PC-9 (cell line): Measurements from ENCODE around the gene GALT. TPM values are rescaled to one million over a fixed set of nuclear protein-coding genes. Genes with fewer than 3 reads are reported as not detected.

ENCODE experiments used
- BruUV-seq: library from RNA; stranded (reverse); fragments of 400-500 nt; replicated peaks from 2 replicates; lab custom pipeline; 2021; lab: Mats Ljungman, UMichigan
- CTCF ChIA-PET: fragments of 300-600 bp; sonication (Branson Sonifier 250); formaldehyde crosslinking; loops from one replicate; lab custom pipeline; 2022; ENCODE audit warnings: antibody characterized with exemption; lab: Charles Lee
- POLR2A ChIA-PET: fragments of 300-600 bp; sonication (Branson Sonifier 250); formaldehyde crosslinking; loops from one replicate; lab custom pipeline; 2022; ENCODE audit warnings: antibody characterized with exemption; ENCODE audit not compliant: unreplicated experiment; lab: Charles Lee
- DNase-seq, 2 experiments: peaks; one replicate each; pipeline versions ENCODE4 v3.0.0 to v3.0.0-alpha.2; 2015 to 2022; ENCODE audit warnings: mixed read lengths in 1 of 2
- H2AFZ ChIP-seq: fragments of 200-600 bp; sonication (generic); 2 replicates; pipeline ENCODE4 v1.8.1; 2017; ENCODE audit warnings: antibody characterized with exemption
- H3F3A ChIP-seq: fragments of 200-600 bp; sonication (generic); 2 replicates; pipeline ENCODE4 v1.8.1; 2017; ENCODE audit warnings: antibody characterized with exemption, mild to moderate bottlenecking, low read depth; ENCODE audit not compliant: insufficient read depth
- H3K27ac ChIP-seq: fragments of 200-600 bp; sonication (generic); 2 replicates; pipeline ENCODE4 v1.6.1; 2016; ENCODE audit warnings: mixed run types
- H3K27me3 ChIP-seq: fragments of 200-600 bp; sonication (generic); 2 replicates; pipeline ENCODE4 v1.6.1; 2016; ENCODE audit warnings: low read depth, mixed run types; ENCODE audit not compliant: insufficient read depth
- H3K36me3 ChIP-seq: fragments of 200-600 bp; sonication (generic); 2 replicates; pipeline ENCODE4 v1.6.1; 2016; ENCODE audit warnings: low read depth, mixed run types
- H3K4me1 ChIP-seq: fragments of 200-600 bp; sonication (generic); replicated peaks from 2 replicates; pipeline ENCODE4 v1.6.1; 2016; ENCODE audit warnings: mixed run types; ENCODE audit not compliant: insufficient read depth
- H3K4me2 ChIP-seq: fragments of 200-600 bp; sonication (generic); 2 replicates; pipeline ENCODE4 v1.6.1; 2017; ENCODE audit warnings: mixed run types
- H3K4me3 ChIP-seq: fragments of 200-600 bp; sonication (generic); 2 replicates; pipeline ENCODE4 v1.6.1; 2016; ENCODE audit warnings: mixed run types
- H3K79me2 ChIP-seq: fragments of 200-600 bp; sonication (generic); 2 replicates; pipeline ENCODE4 v1.6.1; 2017; ENCODE audit warnings: low read depth, mixed run types
- H3K9me2 ChIP-seq: fragments of 200-600 bp; sonication (generic); 2 replicates; pipeline ENCODE4 v1.8.1; 2017; ENCODE audit warnings: mild to moderate bottlenecking; ENCODE audit not compliant: insufficient read depth
- H3K9me3 ChIP-seq: fragments of 200-600 bp; sonication (generic); 2 replicates; pipeline ENCODE4 v1.8.1; 2016; ENCODE audit warnings: low read depth; ENCODE audit not compliant: insufficient read depth
- H4K20me1 ChIP-seq: fragments of 200-600 bp; sonication (generic); 2 replicates; pipeline ENCODE4 v1.8.1; 2017; ENCODE audit not compliant: insufficient read depth
- EZH2 ChIP-seq: fragments of 200-600 bp; sonication (generic); IDR thresholded peaks from 2 replicates; pipeline ENCODE4 v1.8.0; 2017; ENCODE audit warnings: antibody characterized with exemption, low read depth
- intact Hi-C: fragments of 100-400 bp; cut with micrococcal nuclease; formaldehyde crosslinking; loops from one replicate; pipeline ENCODE4 v1.10.0; 2022; ENCODE audit not compliant: unreplicated experiment
- total RNA-seq: library from RNA; stranded (reverse); gene quantifications from 2 replicates; pipeline ENCODE4 v1.2.3, GENCODE V29; 2021
- TF ChIP-seq, protein P1 (sequence below): fragments of 200-600 bp; sonication (generic); conservative IDR thresholded peaks from 2 replicates; pipeline ENCODE4 v1.6.1; 2017; ENCODE audit warnings: mixed run types, antibody characterized with exemption, mild to moderate bottlenecking, moderate library complexity

Gene GALT
- total RNA-seq, 1 experiment from 2014 or later: 18.2 TPM

DNA sequence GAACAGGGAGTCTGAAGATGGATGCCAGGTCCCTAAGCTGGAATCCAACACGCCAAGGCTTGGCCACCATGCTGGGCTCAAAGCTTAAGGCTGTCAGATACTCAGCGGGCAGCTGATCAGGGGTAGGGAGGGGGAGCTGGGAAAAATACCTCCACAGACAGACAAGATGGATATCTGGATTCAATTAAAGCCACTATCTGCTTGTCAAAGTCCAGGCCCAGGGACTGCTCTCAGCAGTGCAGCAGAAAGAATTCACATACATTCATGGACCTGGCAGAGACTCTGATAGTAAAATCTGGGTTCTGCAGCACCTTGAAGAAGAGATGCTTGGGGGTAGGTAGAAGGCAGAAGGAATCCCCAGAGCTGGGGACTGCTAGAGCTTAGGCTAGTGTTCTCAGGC is 31.3 kb upstream of the GALT start:
- 0 out of 2 replicates have a peak, but pooled peaks cover 8% of the 10 kb centered on the region for H3K79me2 ChIP-seq
- no peak overlapping the region for H3K4me3 ChIP-seq
- H3K27ac ChIP-seq: no peak overlapping the region
- no peaks in the 10 kb centered on the region for H3K27me3 ChIP-seq
- no peak overlapping the region for H3K4me2 ChIP-seq
- intact Hi-C loops: no loop called here
- DNase-seq: no peak
- ChIA-PET POLR2A (no interaction called here), CTCF (interaction anchor here (0.7 kb wide), 1 partner anchor 15 kb away, joined by 3 read pairs; no protein-coding TSS in a partner anchor)
- H2AFZ ChIP-seq: no peak overlapping the region
- TF ChIP-seq, protein P1, sequence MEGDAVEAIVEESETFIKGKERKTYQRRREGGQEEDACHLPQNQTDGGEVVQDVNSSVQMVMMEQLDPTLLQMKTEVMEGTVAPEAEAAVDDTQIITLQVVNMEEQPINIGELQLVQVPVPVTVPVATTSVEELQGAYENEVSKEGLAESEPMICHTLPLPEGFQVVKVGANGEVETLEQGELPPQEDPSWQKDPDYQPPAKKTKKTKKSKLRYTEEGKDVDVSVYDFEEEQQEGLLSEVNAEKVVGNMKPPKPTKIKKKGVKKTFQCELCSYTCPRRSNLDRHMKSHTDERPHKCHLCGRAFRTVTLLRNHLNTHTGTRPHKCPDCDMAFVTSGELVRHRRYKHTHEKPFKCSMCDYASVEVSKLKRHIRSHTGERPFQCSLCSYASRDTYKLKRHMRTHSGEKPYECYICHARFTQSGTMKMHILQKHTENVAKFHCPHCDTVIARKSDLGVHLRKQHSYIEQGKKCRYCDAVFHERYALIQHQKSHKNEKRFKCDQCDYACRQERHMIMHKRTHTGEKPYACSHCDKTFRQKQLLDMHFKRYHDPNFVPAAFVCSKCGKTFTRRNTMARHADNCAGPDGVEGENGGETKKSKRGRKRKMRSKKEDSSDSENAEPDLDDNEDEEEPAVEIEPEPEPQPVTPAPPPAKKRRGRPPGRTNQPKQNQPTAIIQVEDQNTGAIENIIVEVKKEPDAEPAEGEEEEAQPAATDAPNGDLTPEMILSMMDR: no peak
- no peak for TF ChIP-seq EZH2
- H3F3A ChIP-seq: no peaks in the 10 kb centered on the region
- H3K9me3 ChIP-seq: no peaks in the 10 kb centered on the region
- H3K9me2 ChIP-seq: no peaks in the 10 kb centered on the region
- no TSS peak for BruUV-seq
- H3K36me3 ChIP-seq: no peaks in the 10 kb centered on the region
- H4K20me1 ChIP-seq: no peaks in the 10 kb centered on the region
- 0 out of 2 replicates have a peak, but pooled peaks cover 4% of the 10 kb centered on the region for H3K4me1 ChIP-seq

- intact Hi-C loops: no loop called here
- no peaks in the 10 kb centered on the region for H3K9me3 ChIP-seq
- H2AFZ ChIP-seq: peak within 1 kb of the TSS; percentile 91
- no peaks in the 10 kb centered on the region for H3F3A ChIP-seq
- no TSS peak for BruUV-seq
- DNase-seq: peak; percentile 68 to 82
- peaks cover 8% of the 10 kb centered on the region; the same call in 1 of the 2 replicates for H3K27me3 ChIP-seq
- H3K27ac ChIP-seq: no peak within 1 kb of the TSS
- no peaks in the 10 kb centered on the region for H3K36me3 ChIP-seq
- H3K79me2 ChIP-seq: no peaks in the 10 kb centered on the region
- H4K20me1 ChIP-seq: no peaks in the 10 kb centered on the region
- H3K4me1 ChIP-seq: no peaks in the 10 kb centered on the region
- no peaks in the 10 kb centered on the region for H3K9me2 ChIP-seq
- TF ChIP-seq, protein P1: no peak
- TF ChIP-seq EZH2: no peak
- H3K4me2 ChIP-seq: peak within 1 kb of the TSS; percentile 93
- peak within 1 kb of the TSS; percentile 89 for H3K4me3 ChIP-seq
- ChIA-PET POLR2A (interaction anchor here (0.6 kb wide), 1 partner anchor 483 kb away, joined by 4 read pairs; the partner anchor contains the start of gene STOML2), CTCF (no interaction called here)
These were observed 26.1 kb upstream of the GALT start, which contains the start of gene DCTN3 for GRCh38 chr9:34620061-34620994. Gene DCTN3 (minus strand): TSS chr9:34620495. CDS start chr9:34620464, 31 bp downstream.

- no peak for TF ChIP-seq EZH2
- TF ChIP-seq, protein P1: no peak
These were observed 22.9 kb upstream of the GALT start for GRCh38 chr9:34623374-34624235.

More at GRCh38 chr9:34623374-34624235, 22.9 kb upstream of the GALT start:
- H2AFZ ChIP-seq: no peak overlapping the region
- no peaks in the 10 kb centered on the region for H3K79me2 ChIP-seq
- H3K36me3 ChIP-seq: no peaks in the 10 kb centered on the region
- no peaks in the 10 kb centered on the region for H4K20me1 ChIP-seq
- DNase-seq: no peak
- H3K4me3 ChIP-seq: no peak overlapping the region
- H3K4me1 ChIP-seq: no peaks in the 10 kb centered on the region
- H3K27ac ChIP-seq: no peak overlapping the region
- POLR2A ChIA-PET: no interaction called here
- H3F3A ChIP-seq: no peaks in the 10 kb centered on the region
- CTCF ChIA-PET: no interaction called here
- no peak overlapping the region for H3K4me2 ChIP-seq
- H3K9me3 ChIP-seq: no peaks in the 10 kb centered on the region
- BruUV-seq: no TSS peak
- H3K9me2 ChIP-seq: no peaks in the 10 kb centered on the region
- H3K27me3 ChIP-seq: peaks cover 39% of the 10 kb centered on the region
- intact Hi-C loops: no loop called here
